ENCODE results near the gene CCL17.
A peak's percentile ranks its signal among the peaks of the same experiment; 100 is the strongest.
"Not testable (repeated sequence)": the region's sequence is repeated elsewhere in the genome, so short reads cannot be mapped to it uniquely, and the experiment has no call there.

Gene CCL17

GRCh38 chr16:57366544-57367040 is 38.0 kb upstream of the CCL17 start:
- H3K9ac ChIP-seq (ENCODE audit: low read length in 5 of 5) = no peak overlapping the region
- H3K9me3 ChIP-seq (ENCODE audit: control insufficient read depth in 5 of 5, low read length in 5 of 5) = no peaks in the 10 kb centered on the region
- no peak overlapping the region for H3K4me3 ChIP-seq (ENCODE audit: low read depth in 1 of 5, low read length in 5 of 5)
- H3K4me1 ChIP-seq (ENCODE audit: control insufficient read depth in 5 of 5, insufficient read depth in 5 of 5, low read length in 5 of 5) = peaks cover 0 to 18% (median 2%) of the 10 kb centered on the region in 5 donors
- no peak overlapping the region for H3K27ac ChIP-seq (ENCODE audit: low read depth, low read length)
- peaks cover 0 to 7% (median 3%) of the 10 kb centered on the region in 5 donors for H3K27me3 ChIP-seq (ENCODE audit: control insufficient read depth in 5 of 5, insufficient read depth in 4 of 5, low read length in 5 of 5)
- H3K36me3 ChIP-seq (ENCODE audit: control insufficient read depth in 5 of 5, insufficient read depth in 5 of 5, low read length in 5 of 5) = no peaks in the 10 kb centered on the region

- Histone ChIP-seq H3K27me3 (ENCODE audit: control insufficient read depth in 5 of 5, insufficient read depth in 4 of 5, low read length in 5 of 5) (peaks cover 2 to 10% (median 3%) of the 10 kb centered on the region in 5 donors), H3K4me3 (ENCODE audit: low read depth in 1 of 5, low read length in 5 of 5) (no peak overlapping the region), H3K9me3 (ENCODE audit: control insufficient read depth in 5 of 5, low read length in 5 of 5) (no peaks in the 10 kb centered on the region), H3K4me1 (ENCODE audit: control insufficient read depth in 5 of 5, insufficient read depth in 5 of 5, low read length in 5 of 5) (peaks cover 0 to 24% (median 7%) of the 10 kb centered on the region in 5 donors), H3K36me3 (ENCODE audit: control insufficient read depth in 5 of 5, insufficient read depth in 5 of 5, low read length in 5 of 5) (no peaks in the 10 kb centered on the region), H3K27ac (ENCODE audit: low read depth, low read length) (no peak overlapping the region), H3K9ac (ENCODE audit: low read length in 5 of 5) (no peak overlapping the region)
Measured at GRCh38 chr16:57367116-57367752, 37.3 kb upstream of the CCL17 start.

GRCh38 chr16:57371494-57372371 is 32.8 kb upstream of the CCL17 start:
- Histone ChIP-seq H3K36me3 (ENCODE audit: control insufficient read depth in 5 of 5, insufficient read depth in 5 of 5, low read length in 5 of 5) (peaks cover 0 to 2% (median 0%) of the 10 kb centered on the region in 5 donors), H3K4me3 (ENCODE audit: low read depth in 1 of 5, low read length in 5 of 5) (peak overlapping the region in 4 of 5 donors; percentile 25 to 77 (median 64)), H3K9ac (ENCODE audit: low read length in 5 of 5) (peak overlapping the region in 3 of 5 donors; percentile 28 to 59 (median 50)), H3K4me1 (ENCODE audit: control insufficient read depth in 5 of 5, insufficient read depth in 5 of 5, low read length in 5 of 5) (peaks cover 0 to 42% (median 10%) of the 10 kb centered on the region in 5 donors), H3K27ac (ENCODE audit: low read depth, low read length) (peak overlapping the region; percentile 65), H3K9me3 (ENCODE audit: control insufficient read depth in 5 of 5, low read length in 5 of 5) (no peaks in the 10 kb centered on the region), H3K27me3 (ENCODE audit: control insufficient read depth in 5 of 5, insufficient read depth in 4 of 5, low read length in 5 of 5) (peaks cover 2 to 18% (median 8%) of the 10 kb centered on the region in 5 donors)

GRCh38 chr16:57372372-57373116 is 32.0 kb upstream of the CCL17 start, which contains the start of gene CX3CL1:
CX3CL1 (plus strand) TSS chr16:57372490; CDS start chr16:57372569, 79 bp downstream.
- H3K36me3 ChIP-seq (ENCODE audit: control insufficient read depth in 5 of 5, insufficient read depth in 5 of 5, low read length in 5 of 5) = peaks cover 0 to 2% (median 0%) of the 10 kb centered on the region in 5 donors
- peaks cover 2 to 18% (median 8%) of the 10 kb centered on the region in 5 donors for H3K27me3 ChIP-seq (ENCODE audit: control insufficient read depth in 5 of 5, insufficient read depth in 4 of 5, low read length in 5 of 5)
- H3K9me3 ChIP-seq (ENCODE audit: control insufficient read depth in 5 of 5, low read length in 5 of 5) = no peaks in the 10 kb centered on the region
- H3K9ac ChIP-seq (ENCODE audit: low read length in 5 of 5) = peak within 1 kb of the TSS in 4 of 5 donors; percentile 50 to 94 (median 79)
- peak within 1 kb of the TSS; percentile 86 for H3K27ac ChIP-seq (ENCODE audit: low read depth, low read length)
- peak within 1 kb of the TSS; percentile 25 to 77 (median 64) for H3K4me3 ChIP-seq (ENCODE audit: low read depth in 1 of 5, low read length in 5 of 5)
- peaks cover 0 to 43% (median 10%) of the 10 kb centered on the region in 5 donors for H3K4me1 ChIP-seq (ENCODE audit: control insufficient read depth in 5 of 5, insufficient read depth in 5 of 5, low read length in 5 of 5)

- peaks cover 0 to 47% (median 10%) of the 10 kb centered on the region in 5 donors for H3K4me1 ChIP-seq (ENCODE audit: control insufficient read depth in 5 of 5, insufficient read depth in 5 of 5, low read length in 5 of 5)
- H3K9me3 ChIP-seq (ENCODE audit: control insufficient read depth in 5 of 5, low read length in 5 of 5) = no peaks in the 10 kb centered on the region
- H3K4me3 ChIP-seq (ENCODE audit: low read depth in 1 of 5, low read length in 5 of 5) = peak overlapping the region; percentile 19 to 77 (median 64)
- H3K27me3 ChIP-seq (ENCODE audit: control insufficient read depth in 5 of 5, insufficient read depth in 4 of 5, low read length in 5 of 5) = peaks cover 2 to 18% (median 8%) of the 10 kb centered on the region in 5 donors
- H3K9ac ChIP-seq (ENCODE audit: low read length in 5 of 5) = peak overlapping the region in 4 of 5 donors; percentile 64 to 94 (median 79)
- H3K27ac ChIP-seq (ENCODE audit: low read depth, low read length) = peak overlapping the region; percentile 86
- peaks cover 0 to 2% (median 0%) of the 10 kb centered on the region in 5 donors for H3K36me3 ChIP-seq (ENCODE audit: control insufficient read depth in 5 of 5, insufficient read depth in 5 of 5, low read length in 5 of 5)
Measured at GRCh38 chr16:57373117-57373947, 31.2 kb upstream of the CCL17 start.

GRCh38 chr16:57374067-57374534 is 30.5 kb upstream of the CCL17 start:
- H3K4me3 ChIP-seq (ENCODE audit: low read depth in 1 of 5, low read length in 5 of 5) = peak overlapping the region in 4 of 5 donors; percentile 60 to 77 (median 66)
- peaks cover 0 to 2% (median 0%) of the 10 kb centered on the region in 5 donors for H3K36me3 ChIP-seq (ENCODE audit: control insufficient read depth in 5 of 5, insufficient read depth in 5 of 5, low read length in 5 of 5)
- no peaks in the 10 kb centered on the region for H3K9me3 ChIP-seq (ENCODE audit: control insufficient read depth in 5 of 5, low read length in 5 of 5)
- H3K27ac ChIP-seq (ENCODE audit: low read depth, low read length) = peak overlapping the region; percentile 54
- peak overlapping the region in 4 of 5 donors; percentile 4 to 94 (median 76) for H3K9ac ChIP-seq (ENCODE audit: low read length in 5 of 5)
- H3K4me1 ChIP-seq (ENCODE audit: control insufficient read depth in 5 of 5, insufficient read depth in 5 of 5, low read length in 5 of 5) = peaks cover 0 to 51% (median 10%) of the 10 kb centered on the region in 5 donors
- peaks cover 2 to 18% (median 8%) of the 10 kb centered on the region in 5 donors for H3K27me3 ChIP-seq (ENCODE audit: control insufficient read depth in 5 of 5, insufficient read depth in 4 of 5, low read length in 5 of 5)

- not testable (repeated sequence) for H3K36me3 ChIP-seq (ENCODE audit: control insufficient read depth in 5 of 5, insufficient read depth in 5 of 5, low read length in 5 of 5); H3K9ac ChIP-seq (ENCODE audit: low read length in 5 of 5); H3K27ac ChIP-seq (ENCODE audit: low read depth, low read length); H3K9me3 ChIP-seq (ENCODE audit: control insufficient read depth in 5 of 5, low read length in 5 of 5)
- Histone ChIP-seq H3K27me3 (ENCODE audit: control insufficient read depth in 5 of 5, insufficient read depth in 4 of 5, low read length in 5 of 5) (peaks cover 2 to 18% (median 8%) of the 10 kb centered on the region in 5 donors), H3K4me3 (ENCODE audit: low read depth in 1 of 5, low read length in 5 of 5) (peak overlapping the region in 2 of 5 donors; percentile 67 to 77), H3K4me1 (ENCODE audit: control insufficient read depth in 5 of 5, insufficient read depth in 5 of 5, low read length in 5 of 5) (peaks cover 0 to 59% (median 10%) of the 10 kb centered on the region in 5 donors)
Measured at GRCh38 chr16:57374925-57375465, 29.6 kb upstream of the CCL17 start.

GRCh38 chr16:57376313-57376818 is 28.2 kb upstream of the CCL17 start:
- Histone ChIP-seq H3K9ac (ENCODE audit: low read length in 5 of 5) (no peak overlapping the region), H3K9me3 (ENCODE audit: control insufficient read depth in 5 of 5, low read length in 5 of 5) (no peaks in the 10 kb centered on the region), H3K36me3 (ENCODE audit: control insufficient read depth in 5 of 5, insufficient read depth in 5 of 5, low read length in 5 of 5) (peaks cover 0 to 9% (median 0%) of the 10 kb centered on the region in 5 donors), H3K4me1 (ENCODE audit: control insufficient read depth in 5 of 5, insufficient read depth in 5 of 5, low read length in 5 of 5) (peaks cover 1 to 71% (median 21%) of the 10 kb centered on the region in 5 donors), H3K27ac (ENCODE audit: low read depth, low read length) (peak overlapping the region; percentile 37), H3K4me3 (ENCODE audit: low read depth in 1 of 5, low read length in 5 of 5) (peak overlapping the region in 1 of 5 donors; percentile 4), H3K27me3 (ENCODE audit: control insufficient read depth in 5 of 5, insufficient read depth in 4 of 5, low read length in 5 of 5) (peaks cover 2 to 16% (median 8%) of the 10 kb centered on the region in 5 donors)
